ELR (cell line): Measurements from ENCODE around the gene NRARP.

Source experiments
- DNase-seq: peaks from one replicate; pipeline ENCODE4 v3.0.0-alpha.2; 2015; ENCODE audit warnings: low read depth

NRARP gene

DNA sequence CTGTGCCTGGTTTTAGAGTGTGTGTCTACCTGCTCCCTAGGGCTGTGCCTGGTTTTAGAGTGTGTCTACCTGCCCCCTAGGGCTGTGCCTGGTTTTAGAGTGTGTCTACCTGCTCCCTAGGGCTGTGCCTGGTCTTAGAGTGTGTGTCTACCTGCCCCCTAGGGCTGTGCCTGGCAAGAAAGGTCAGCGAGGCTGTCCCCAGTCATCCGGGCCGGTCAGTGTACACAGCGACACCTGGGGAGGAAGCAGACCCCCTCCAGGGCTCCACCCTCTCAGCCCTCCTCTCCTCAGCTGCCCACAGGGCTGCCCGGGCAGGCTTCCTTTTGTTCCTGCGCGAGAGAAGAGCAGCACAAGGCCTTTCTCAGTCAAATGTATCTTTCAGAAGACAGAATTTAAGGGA lies 4.1 kb downstream of the NRARP start:
- no peak for DNase-seq

DNA sequence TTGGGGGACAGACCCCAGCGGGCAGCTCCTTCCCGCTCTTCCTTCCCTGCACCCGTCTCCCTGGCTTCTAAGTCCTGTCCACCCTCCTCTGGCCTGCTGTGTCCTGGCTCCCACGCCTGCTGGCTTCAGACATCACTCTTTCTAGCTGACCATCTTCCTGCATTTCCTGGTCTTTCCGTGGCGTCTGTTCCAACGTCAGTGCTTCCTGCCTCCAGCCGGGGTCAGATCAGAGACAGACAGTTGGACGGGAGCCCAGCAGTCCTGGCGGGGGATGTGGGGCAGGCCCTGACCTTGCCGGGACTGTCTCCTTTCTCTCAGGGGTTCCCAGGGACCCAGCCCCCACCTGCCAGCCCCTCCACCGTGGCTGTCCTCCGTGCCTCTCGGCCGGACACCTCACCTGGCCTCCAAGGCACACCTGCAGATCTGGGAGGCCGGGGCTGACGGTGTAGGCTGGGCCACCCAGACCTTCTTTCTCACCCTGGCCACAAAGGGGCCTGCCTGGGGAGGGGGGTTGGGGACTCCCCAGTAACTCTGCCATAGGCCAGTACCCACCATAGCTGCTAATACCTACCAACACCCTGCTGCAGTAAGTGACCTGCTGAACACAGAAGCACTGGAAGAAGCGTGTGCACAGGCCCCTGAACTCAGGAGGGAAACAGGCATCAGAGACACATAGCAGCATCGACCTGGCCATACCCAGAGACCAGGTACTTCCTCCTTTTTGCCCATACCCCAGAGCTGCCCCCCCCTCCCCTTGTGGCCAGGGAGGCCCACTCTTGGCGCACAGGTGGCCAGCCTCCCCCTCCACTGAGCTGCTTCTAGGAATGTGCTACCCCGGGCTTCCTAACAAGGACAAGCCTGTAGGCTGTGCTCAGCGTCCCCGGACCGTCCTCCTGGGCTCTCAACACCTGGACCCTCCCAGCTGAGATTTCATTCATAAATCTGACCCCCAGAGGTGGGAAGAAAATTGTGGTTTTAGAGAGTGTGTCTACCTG lies 5.1 kb downstream of the NRARP start:
- peak; percentile 40 for DNase-seq

DNA sequence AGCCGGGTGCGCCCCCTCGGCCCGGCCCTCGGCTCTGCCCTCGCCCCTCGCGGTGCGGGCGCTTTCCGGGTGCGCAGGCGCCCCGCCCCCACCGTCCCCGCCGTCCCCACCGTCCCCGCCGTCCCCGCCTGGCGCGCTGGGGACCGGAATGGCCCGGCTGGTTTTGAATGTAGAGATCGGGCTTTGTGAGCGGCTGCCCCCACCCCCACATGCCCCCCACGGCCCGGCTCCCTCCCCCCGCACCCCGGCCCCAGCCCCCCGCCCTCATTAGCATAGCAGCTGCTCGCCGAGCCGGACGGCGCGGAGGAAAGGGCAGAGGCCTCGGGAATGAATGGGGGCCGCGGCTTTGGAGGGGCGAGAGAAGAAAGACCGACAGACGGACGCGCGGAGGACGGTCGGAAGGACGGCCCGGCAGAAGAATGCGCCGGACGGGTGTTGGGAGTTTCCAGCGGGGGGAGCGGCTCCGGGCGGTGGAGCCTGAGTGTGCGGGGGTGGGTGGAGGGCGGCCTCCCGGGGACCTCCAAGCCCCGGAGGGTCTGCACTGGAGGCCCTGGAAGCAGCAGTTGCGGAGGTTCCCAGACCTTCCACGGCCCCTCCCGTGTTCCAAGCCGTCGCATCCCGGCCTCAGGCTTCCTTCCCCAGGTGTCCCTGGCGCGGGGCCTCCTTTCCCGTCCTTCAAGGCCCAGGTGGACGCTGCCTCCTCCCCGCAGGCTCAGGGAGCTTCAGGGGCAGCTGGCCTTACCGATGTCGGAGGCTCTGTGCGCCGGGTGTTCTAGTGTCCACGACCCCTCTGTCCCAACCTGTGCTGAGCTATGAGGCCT lies 6.0 kb downstream of the NRARP start:
- DNase-seq = no peak

DNA sequence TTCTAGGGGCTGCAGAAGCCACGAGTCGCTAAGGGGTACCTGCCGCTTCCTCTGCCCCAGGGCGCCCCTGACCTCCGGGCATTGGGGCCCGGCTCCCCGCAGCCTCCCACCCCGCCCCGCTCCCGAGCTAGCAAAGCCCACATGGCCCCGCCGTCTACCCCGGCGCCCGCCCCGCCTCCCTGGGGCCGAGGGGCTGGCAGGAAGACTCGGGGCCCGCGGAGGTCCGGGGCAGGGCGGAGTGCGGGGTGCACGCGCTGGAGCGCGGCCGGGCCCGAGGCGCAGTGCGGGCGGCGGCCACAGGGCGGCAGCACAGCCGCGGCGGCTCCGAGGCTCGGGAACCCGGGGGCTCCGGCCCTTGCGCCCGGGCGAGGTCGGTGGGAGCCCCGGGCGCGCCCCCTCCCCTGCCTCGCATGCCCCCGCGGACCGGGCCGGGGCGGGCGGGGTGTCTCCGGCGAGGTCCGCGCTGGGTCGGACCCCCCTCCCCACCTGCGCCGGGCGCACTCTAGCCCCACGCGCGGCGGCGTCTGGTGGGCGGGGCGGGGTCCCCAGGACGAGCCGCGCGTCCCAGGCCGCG lies 6.7 kb downstream of the NRARP start:
- DNase-seq = peak; percentile 40

DNA sequence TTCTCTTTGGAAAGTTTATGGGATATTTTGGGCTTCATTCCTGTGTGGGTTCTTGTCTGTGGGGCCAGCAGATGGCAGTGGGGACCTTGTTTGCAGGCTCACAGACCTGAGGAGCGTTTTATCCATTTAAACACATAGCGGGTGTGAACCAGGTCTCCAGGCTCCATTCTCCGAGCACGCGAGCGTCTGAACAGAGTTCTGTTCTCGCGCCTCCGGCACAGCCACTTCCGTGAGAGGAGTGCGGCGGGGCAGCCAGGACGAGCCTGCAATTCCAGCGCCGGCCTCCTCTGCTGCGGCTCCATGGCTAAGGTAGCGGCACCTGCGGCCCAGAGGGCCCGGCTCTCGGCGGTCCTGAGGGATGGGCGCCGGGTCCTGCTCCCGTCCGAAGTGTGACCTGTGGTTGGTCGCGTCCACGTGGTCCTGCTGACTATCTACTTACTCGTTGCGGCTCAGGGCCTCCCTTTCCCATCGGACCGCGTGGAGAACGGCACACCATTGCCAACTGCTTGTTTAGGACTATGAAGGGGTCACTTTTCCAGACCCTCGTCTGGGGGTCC lies 7.3 kb downstream of the NRARP start:
- peak; percentile 48 for DNase-seq

DNA sequence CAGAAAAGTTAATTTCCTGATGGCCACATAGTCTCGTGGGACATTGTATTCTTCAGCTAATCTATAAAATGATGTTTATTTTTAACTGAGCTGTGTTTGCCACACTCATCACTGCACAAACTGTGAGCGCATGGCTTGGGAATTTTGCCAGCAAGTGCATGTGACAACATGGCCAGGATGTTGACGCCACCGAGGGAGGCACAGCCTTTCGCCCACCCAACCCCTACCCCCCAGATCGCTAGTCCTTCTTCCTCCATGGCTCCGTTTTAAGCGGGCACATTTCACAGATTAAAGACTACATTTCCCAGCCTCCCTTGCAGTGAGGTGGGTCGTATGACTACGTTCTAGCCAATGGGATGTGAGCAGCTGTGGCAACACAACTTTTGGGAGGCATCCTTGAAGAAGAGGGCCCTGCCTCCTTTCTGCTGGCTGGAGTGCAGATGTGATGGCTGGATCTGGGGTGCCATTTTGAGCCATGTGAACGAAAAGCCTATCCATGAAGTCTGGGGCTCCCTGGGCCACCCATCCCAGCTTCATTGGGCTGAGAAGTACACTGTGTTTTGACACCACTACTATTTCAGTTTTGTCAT lies 7.9 kb downstream of the NRARP start:
- DNase-seq = peak; percentile 68

DNA sequence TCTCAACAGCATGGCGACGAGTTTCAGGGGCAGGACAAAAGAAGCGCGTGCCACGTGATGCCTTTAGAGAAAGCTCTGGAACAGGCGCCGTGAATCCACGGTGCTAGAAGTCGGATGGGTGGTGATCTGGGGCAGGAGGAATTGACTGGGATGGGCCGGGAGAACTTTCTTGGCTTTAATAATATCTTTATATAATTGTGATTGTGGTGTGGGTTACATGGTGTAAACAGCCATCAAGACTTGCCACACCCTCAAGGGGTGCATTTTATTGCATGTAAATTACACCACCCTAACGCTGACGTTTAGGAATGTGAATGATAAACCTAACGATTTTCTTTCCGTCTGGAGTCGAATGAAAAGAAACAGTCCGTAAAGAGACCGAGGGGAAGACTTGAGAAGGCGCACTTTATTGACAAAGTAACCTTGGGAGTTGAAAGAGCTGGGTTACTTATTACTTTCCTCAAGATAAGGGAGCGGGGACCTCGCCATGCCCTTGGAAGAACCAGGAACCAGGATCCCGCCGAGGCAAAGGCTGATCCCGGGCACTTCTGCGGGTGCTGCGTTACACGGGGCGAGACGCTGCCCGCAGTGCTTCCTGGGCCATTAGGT lies 8.5 kb downstream of the NRARP start:
- DNase-seq = no peak

DNA sequence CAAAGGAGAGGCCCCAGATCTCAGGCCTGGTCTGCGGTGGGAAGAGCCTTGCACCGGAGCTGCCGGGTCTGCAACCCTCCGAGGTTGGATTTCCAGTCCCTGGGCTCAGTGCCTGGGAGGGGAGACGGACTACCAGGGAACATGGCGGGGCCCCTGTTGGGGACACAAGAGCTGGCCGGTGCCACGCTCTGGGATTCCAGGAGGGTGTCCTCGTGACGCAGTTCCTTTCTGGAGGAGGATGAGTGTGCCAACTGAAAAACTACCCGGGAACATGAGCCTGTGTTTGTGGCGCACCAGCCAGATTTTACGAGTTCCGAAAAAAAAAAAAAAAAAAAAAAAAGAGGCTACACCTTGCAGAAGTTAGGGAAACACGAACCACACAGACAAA lies 9.0 kb downstream of the NRARP start:
- no peak for DNase-seq

DNA sequence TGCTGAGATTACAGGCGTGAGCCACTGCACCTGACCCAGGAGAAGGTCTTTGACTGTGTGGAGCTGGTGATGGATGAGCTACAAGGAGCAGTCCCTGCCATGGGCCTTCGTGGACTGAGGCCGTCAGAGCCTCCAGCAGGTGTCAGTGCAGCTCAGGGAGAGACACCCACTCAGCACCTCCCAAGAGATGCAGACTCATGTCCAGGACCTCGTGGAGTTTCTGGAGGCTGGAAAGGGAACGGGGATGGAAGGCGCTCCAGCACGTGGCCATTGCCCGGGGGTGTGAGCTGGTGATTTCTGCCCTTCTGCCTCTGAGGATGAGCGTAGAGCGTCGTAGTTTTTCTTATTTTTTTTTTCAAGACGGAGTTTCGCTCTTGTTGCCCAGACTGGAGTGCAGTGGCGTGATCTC lies 15.1 kb downstream of the NRARP start:
- DNase-seq = peak; percentile 74

DNA sequence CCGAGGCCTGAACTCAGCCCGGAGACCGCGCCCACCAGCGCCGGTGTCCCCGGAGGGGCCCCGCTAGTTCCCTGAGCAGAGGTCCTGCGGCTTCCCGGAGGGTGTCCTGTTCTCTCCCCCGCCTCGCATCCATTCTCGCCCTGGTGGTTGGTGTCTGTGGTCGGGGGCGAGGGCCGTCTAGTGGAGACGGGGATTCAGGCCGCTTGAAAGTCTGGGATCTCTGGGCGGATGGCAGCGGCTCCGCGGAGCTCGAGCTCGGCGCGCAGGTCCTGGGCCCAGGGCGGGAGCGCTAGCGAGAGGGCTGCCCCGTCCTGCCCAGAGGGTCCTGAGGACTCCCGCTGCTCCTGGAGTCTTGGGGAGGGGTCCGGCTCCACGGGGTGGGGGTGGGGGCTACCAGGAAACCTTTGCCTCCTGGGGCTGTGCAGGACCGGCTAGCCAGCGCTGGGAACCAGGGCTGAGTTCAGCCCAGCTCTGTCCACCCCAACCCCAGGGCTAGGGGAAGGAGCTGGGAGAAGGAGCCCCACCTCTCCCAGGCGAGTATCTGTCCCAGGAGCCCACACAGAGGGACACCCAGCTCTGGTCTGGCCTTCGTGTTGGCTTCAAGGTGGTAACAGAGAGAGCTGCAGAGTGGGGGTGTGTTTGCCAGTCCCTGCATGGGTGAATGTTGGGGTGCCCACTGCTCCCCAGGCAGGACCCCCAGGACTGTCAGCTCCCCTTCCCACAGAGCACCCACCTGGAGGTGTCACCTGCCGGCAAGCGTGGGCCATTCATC lies 20.5 kb downstream of the NRARP start:
- DNase-seq = no peak

DNA sequence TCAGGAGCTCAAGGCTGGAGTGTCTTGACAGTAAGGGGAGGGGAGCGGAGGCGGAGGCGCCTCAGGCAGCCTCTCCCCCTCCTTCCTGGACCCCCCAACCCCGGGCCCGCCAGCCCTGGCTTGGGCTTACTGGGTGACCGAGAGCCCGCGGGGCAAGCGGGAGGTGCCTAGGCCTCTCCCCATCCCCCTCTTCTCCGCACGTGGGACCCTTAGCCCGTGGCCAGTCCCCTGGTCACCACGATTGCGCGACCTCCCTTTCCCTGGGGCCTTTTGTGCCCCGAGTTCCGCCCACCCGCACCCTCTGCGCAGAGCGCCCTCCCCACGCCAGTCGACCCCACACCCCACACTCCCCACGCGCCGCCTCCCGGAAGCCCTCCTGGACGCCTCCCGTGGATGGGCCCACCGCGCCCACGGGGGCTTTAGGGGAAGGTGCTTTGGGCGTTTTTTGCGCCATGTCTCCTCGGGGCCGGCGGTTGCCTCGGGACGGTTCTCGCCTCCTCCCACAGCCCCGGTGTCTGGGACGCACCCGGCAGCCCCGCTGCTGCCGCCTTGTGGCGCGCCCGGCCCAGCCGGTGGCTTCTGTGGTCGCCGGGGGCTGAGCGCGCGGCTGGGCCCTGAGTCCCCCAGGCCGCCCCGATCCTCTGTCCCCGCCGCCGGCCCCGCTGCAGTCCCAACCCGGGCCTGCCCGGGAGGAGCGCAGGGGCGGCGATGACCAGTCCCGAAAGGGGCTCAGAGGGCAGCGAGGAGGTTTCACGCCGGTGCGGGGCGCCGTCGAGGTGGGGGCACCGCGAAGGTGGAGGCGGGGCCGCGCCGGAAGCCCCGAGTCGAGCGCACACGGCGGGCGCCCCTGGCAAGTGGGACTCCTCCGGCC lies 21.4 kb downstream of the NRARP start:
- DNase-seq = no peak

DNA sequence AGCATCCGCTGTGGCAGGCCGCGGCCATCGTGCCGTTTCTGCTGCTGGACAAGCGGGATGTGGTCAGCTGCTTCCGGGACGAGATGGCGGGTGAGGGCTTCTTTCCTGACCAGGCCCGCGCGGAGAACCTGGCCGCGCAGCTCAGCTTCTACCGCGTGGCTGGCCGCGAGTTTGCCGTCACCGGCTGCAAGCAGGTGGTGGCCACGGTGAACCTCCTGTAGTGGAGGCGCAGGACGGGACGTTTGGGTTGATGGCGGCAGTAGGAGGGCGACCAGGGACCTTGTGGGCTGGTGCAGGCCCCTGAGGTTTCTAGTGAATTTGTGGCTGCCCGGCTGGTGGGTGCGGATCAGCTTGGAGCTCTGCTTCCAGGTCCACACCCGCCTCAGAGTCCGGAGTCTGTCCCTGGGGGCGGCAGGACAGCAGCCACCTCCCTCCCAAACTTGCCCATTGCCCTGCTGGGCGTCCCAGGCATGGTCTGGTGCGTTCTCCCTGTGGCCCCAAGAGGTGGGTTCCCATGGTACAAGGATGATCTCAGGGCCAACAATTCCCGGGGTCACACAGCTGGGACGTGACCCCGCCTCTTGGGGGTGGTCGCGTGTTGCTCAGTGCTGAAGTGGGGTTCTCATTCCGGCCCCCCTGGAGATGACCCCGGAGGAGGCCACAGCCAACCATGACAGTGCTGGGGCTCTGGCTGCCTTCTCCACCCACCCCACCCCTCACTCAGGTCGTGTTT lies 22.2 kb downstream of the NRARP start:
- no peak for DNase-seq

DNA sequence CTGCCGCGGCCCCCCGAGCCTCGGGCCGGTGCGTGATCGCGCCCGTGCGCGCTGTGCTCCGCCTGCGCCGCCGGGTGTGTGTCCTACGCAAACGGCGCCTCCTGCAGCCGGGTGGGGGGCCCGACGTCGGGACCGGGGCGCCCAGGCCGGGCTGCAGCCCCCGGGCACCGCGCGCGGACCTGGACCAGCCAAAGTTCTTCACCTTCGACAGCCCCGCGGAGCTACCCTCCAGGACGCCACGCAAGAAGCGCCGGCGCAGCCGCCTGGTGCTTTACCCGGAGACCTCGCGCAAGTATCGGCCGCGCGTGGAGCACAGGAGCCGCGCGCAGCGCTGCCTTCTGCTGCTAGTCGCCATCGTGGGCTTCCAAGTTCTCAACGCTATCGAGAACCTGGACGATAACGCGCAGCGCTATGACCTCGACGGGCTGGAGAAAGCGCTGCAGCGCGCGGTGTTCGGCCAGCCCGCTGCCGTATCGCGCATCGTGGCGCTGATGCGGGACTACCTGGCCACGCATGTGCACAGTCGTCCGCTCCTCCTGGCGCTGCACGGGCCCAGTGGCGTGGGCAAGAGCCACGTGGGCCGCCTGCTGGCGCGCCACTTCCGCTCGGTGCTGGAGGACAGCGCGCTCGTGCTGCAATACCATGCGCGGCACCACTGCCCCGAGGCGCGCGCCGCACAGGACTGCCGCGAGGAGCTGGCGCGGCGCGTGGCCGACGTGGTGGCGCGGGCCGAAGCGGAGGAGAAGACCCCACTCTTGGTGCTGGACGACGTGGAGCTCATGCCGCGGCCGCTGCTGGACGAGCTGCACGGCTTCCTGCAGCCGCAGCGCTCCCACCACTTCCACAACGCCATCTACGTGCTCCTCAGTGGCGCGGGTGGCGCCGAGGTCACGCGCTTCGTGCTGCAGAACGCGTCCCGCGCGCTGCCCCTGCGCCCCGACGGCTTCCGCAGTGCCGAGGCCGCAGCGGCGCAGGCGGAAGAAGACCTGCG lies 23.1 kb downstream of the NRARP start:
- no peak for DNase-seq

DNA sequence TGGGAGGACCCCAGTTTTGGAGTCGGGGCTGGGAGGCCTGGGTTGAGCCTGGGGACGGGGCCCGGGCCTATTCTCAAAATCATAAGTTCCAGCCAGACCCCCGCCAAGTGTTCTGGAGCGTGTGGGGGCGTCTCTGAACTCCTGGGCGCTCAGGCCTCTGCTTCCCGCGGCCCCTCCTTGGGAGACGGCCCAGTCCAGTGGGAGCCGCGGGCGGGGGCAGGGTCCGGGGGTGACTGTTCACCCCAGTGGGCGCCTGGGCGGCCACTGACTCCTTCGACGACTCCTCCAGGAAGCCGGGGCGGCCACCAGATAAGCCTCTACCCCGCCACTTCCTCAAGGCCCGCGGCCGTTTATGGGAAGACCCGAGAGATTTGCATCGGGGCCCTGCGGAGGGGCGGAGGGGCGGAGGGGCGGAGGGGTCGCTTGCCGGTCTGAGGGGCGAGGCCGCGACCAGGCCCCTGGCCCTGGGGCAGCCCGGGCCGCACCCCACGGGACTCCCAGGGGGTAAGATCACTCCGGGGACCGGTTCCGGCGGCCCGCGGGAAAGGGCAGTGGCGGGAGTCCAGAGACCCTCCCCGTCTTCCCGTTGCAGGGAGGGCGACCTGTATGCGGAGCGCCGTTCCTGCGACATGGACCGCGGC lies 23.9 kb downstream of the NRARP start:
- DNase-seq = peak; percentile 60

DNA sequence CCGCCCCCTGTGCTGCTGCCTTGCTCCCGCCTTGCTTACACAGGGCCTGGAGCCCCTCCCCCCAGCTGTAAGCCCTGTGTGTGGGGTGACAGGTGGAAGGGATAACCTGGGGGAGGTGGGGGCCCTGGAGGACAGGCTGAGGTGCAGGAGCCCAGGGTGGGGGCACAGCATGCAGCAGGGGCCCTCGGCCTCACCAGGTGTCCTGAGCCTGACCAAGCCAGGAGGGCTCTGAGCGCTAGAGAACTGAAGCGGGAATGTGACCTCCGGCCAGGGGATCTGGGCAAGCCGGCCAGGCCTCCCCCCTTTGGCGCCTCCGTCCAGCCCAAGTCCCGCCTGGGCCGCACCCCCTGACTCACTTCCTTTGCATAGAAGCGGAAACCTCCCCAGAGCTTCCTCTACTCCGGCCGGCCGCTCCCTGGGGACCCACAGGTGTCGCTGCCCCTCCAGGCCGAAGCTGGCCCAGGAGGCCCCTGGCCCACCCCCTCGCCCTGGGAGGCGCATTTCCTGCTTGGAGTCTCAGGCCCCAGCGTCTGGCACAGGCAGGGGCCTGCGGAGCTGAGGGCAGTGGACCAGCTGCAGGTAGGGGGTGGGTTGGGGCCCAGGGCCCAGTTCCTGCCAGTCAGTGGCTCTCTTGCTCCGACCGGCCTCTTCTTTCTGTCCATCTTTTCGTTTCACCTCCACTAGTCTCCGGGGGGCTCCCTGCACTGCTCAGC lies 24.6 kb downstream of the NRARP start, which contains the start of gene TOR4A:
TOR4A (plus strand) TSS at position 398 of the 713 bp plus-strand sequence. CDS start 964 bp downstream, outside the sequence.
- peak; percentile 98 for DNase-seq
